Colonic mucosa (tissue), 4 donors: ENCODE data around the gene PALM3. TPM values are rescaled to one million over a fixed set of nuclear protein-coding genes. Genes with fewer than 3 reads are reported as not detected.

Experiments used
- DNase-seq: peaks from one replicate; pipeline ENCODE4 v3.0.0-alpha.2; 2020
- H3K27ac ChIP-seq: fragments of 200-600 bp; one replicate; pipeline ENCODE4 v1.8.0; 2021
- H3K27me3 ChIP-seq: fragments of 200-600 bp; one replicate; pipeline ENCODE4 v1.8.0; 2021
- H3K36me3 ChIP-seq: fragments of 200-600 bp; one replicate; pipeline ENCODE4 v1.8.0; 2021
- H3K4me1 ChIP-seq: fragments of 200-600 bp; one replicate; pipeline ENCODE4 v1.8.0; 2021; ENCODE audit warnings: mild to moderate bottlenecking
- H3K4me3 ChIP-seq: fragments of 200-600 bp; one replicate; pipeline ENCODE4 v1.8.0; 2021
- H3K9ac ChIP-seq, 2 donors: one replicate each; pipeline ENCODE4 v1.7.0; 2013; ENCODE audit warnings: control low read depth in 2 of 2, low read depth in 2 of 2, low read length in 2 of 2
- H3K9me3 ChIP-seq: fragments of 200-600 bp; one replicate; pipeline ENCODE4 v1.8.0; 2021
- intact Hi-C: fragments of 100-400 bp; cut with DNase I; formaldehyde crosslinking; loops from one replicate; pipeline ENCODE4 v1.14.1; 2022
- total RNA-seq, 2 donors: library from RNA; stranded (reverse); fragmentation: NEBNext Ultra II Directional in 1 of 2; extraction: Animal tissue kit (Norgen Biotek cat#: 25700) in 1 of 2; gene quantifications; one replicate each; pipeline ENCODE4 v1.2.1, GENCODE V29; 2021
- TF ChIP-seq, protein P1 (sequence below): fragments of 200-600 bp; IDR thresholded peaks from one replicate; pipeline ENCODE4 v1.8.0; 2022; ENCODE audit warnings: antibody characterized with exemption, mild to moderate bottlenecking
- donor health status: healthy.
- donor health status: DM: no; HTN: no; CAD: no.
- donor health status: DM: no; HTN: no; CAD: no.

Gene PALM3
- total RNA-seq, 2 donors from 2014 or later: 0.37 to 1.6 TPM

DNA sequence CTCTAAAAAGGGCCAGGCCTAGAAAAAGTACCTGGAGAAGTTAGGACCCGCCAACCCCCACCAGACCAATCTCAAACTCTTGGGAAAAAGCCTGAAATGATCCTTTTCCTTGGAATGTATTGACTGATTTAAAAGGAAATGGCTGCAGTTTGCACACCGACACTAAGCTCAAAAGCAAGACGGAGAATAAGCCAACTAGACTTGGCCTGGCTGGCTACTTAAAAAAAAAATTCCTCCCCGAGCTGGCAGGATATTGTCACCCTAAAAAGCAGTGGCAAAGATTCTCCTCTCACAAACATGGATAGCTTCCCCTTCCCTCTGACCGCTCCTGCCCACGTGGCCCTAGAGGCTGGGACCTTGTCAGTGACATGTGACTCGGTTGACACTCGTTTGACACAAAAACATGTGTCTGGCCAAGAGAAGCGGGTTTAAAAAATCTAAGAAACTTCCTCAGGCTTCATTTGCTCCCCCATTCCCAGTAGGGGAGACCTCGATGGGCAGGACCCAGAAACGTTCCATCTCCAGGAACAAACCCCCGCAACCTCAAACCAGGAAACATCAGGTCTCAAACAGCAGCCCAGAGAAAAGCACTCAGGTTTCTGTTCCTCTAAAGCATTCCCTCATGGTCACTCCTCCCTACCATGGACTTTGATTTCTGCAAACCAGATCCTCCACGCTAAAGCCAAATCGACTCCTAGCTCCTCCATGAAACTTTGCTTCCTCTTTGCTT is 57.1 kb downstream of the PALM3 start:
- peak overlapping the region; percentile 95 for H3K27ac ChIP-seq
- intact Hi-C loops: no loop called here
- no peaks in the 10 kb centered on the region for H3K9me3 ChIP-seq
- H3K4me1 ChIP-seq: peaks cover 8% of the 10 kb centered on the region
- no peaks in the 10 kb centered on the region for H3K27me3 ChIP-seq
- TF ChIP-seq, protein P1, sequence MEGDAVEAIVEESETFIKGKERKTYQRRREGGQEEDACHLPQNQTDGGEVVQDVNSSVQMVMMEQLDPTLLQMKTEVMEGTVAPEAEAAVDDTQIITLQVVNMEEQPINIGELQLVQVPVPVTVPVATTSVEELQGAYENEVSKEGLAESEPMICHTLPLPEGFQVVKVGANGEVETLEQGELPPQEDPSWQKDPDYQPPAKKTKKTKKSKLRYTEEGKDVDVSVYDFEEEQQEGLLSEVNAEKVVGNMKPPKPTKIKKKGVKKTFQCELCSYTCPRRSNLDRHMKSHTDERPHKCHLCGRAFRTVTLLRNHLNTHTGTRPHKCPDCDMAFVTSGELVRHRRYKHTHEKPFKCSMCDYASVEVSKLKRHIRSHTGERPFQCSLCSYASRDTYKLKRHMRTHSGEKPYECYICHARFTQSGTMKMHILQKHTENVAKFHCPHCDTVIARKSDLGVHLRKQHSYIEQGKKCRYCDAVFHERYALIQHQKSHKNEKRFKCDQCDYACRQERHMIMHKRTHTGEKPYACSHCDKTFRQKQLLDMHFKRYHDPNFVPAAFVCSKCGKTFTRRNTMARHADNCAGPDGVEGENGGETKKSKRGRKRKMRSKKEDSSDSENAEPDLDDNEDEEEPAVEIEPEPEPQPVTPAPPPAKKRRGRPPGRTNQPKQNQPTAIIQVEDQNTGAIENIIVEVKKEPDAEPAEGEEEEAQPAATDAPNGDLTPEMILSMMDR: no peak
- peak overlapping the region; percentile 81 to 83 for H3K9ac ChIP-seq
- H3K36me3 ChIP-seq: no peaks in the 10 kb centered on the region
- H3K4me3 ChIP-seq: peak overlapping the region; percentile 68
- DNase-seq: peak; percentile 77

Other genes with a start within 250 kb of the PALM3 start
- gene NANOS3, start 184.9 kb downstream of the PALM3 start, total RNA-seq: not detected
- 10 to 100 TPM in 1 of 2 donors, 1 to 10 TPM in 1; 5.9 to 20.0 TPM for gene BRME1, start 156.0 kb downstream of the PALM3 start, total RNA-seq
- gene CC2D1A, start 155.9 kb downstream of the PALM3 start, total RNA-seq: 100 to 1,000 TPM in 1 of 2 donors, 10 to 100 TPM in 1; 81.0 to 123 TPM
- 1 to 10 TPM; 4.1 to 4.4 TPM for gene PODNL1, start 123.7 kb downstream of the PALM3 start, total RNA-seq
- 10 to 100 TPM; 30.2 to 55.1 TPM for gene DCAF15, start 109.6 kb downstream of the PALM3 start, total RNA-seq
- gene RFX1, start 55.8 kb downstream of the PALM3 start, total RNA-seq: 10 to 100 TPM; 13.1 to 20.9 TPM
- not detected for gene RLN3, start 33.9 kb downstream of the PALM3 start, total RNA-seq
- gene IL27RA, start 30.3 kb downstream of the PALM3 start, total RNA-seq: 1 to 10 TPM; 2.5 to 3.2 TPM
- 10 to 100 TPM; 32.7 to 50.0 TPM for gene MISP3, start 10.7 kb upstream of the PALM3 start, total RNA-seq
- gene C19orf67, start 23.7 kb upstream of the PALM3 start, total RNA-seq: under 1 TPM in 1 of 2 donors, not detected in 1; 0.19 TPM
- 10 to 100 TPM; 52.9 to 91.3 TPM for gene SAMD1, start 28.7 kb upstream of the PALM3 start, total RNA-seq
- gene PRKACA, start 55.7 kb upstream of the PALM3 start, total RNA-seq: 10 to 100 TPM; 71.0 to 89.3 TPM
- gene ASF1B, start 74.5 kb upstream of the PALM3 start, total RNA-seq: 10 to 100 TPM; 12.9 to 64.0 TPM
- gene ADGRL1, start 144.1 kb upstream of the PALM3 start, total RNA-seq: 10 to 100 TPM; 18.4 to 28.0 TPM